B cell (primary cell): ENCODE data around the gene UBE2G2. TPM values are rescaled to one million over a fixed set of nuclear protein-coding genes. Genes with fewer than 3 reads are reported as not detected.

Experiments used
- ATAC-seq: fragments of 200-7000 bp; cut with Tn5 transposase; one replicate; pipeline ENCODE4 v1.10.0; 2021; ENCODE audit warnings: low read depth, mild to moderate bottlenecking, moderate number of reproducible peaks, moderate library complexity
- CTCF ChIA-PET: fragments of 350-600 bp; sonication (Branson Sonifier 250); formaldehyde crosslinking; loops from one replicate; lab custom pipeline; 2021; ENCODE audit warnings: antibody characterized with exemption, inconsistent platforms; lab: Charles Lee
- POLR2A ChIA-PET: fragments of 350-600 bp; sonication (Branson Sonifier 250); formaldehyde crosslinking; loops from one replicate; lab custom pipeline; 2021; ENCODE audit warnings: antibody characterized with exemption; lab: Charles Lee
- DNase-seq: peaks from one replicate; pipeline ENCODE4 v3.0.0; 2013
- H2AFZ ChIP-seq: 2 replicates; pipeline ENCODE4 v1.6.1; 2012; ENCODE audit warnings: mild to moderate bottlenecking, low read depth, low read length; ENCODE audit not compliant: insufficient read depth, poor library complexity, severe bottlenecking
- H3K27ac ChIP-seq, 2 donors: 1 replicate in 1 of 2; 2 replicates in 1 of 2; pipeline ENCODE4 v1.5.1; 2012 to 2013; ENCODE audit warnings: low read length in 2 of 2, mild to moderate bottlenecking in 2 of 2, moderate library complexity in 1 of 2
- H3K27me3 ChIP-seq, 4 experiments: fragments of 200-600 bp in 1 of 4; sonication (generic) in 1 of 4; replicated peaks in 1 of 4; 1 replicate in 2 of 4; 2 replicates in 2 of 4; pipeline versions ENCODE4 v1.6.1 to v1.7.0; 2013 to 2016; ENCODE audit warnings: low read length in 3 of 4, mild to moderate bottlenecking in 2 of 4, mixed read lengths in 1 of 4, moderate library complexity in 1 of 4; ENCODE audit not compliant: insufficient read depth in 4 of 4, control insufficient read depth in 3 of 4; ENCODE audit errors: control extremely low read depth in 1 of 4
- H3K36me3 ChIP-seq, 2 experiments: replicated peaks in 1 of 2; 1 replicate in 1 of 2; 2 replicates in 1 of 2; pipeline versions ENCODE4 v1.6.1 to v1.7.1; 2013; ENCODE audit warnings: low read length in 1 of 2; ENCODE audit not compliant: insufficient read depth in 2 of 2, control insufficient read depth in 1 of 2; ENCODE audit errors: control extremely low read depth in 1 of 2, extremely low read depth in 1 of 2
- H3K4me1 ChIP-seq, 2 donors: fragments of 200-600 bp in 1 of 2; sonication (generic) in 1 of 2; 1 replicate in 1 of 2; 2 replicates in 1 of 2; pipeline versions ENCODE4 v1.5.1 to v1.6.1; 2013 to 2017; ENCODE audit warnings: low read length in 2 of 2; ENCODE audit not compliant: control insufficient read depth in 2 of 2, insufficient read depth in 2 of 2
- H3K4me2 ChIP-seq: replicated peaks from 2 replicates; pipeline ENCODE3; 2012; ENCODE audit warnings: mild to moderate bottlenecking, low read depth, low read length; ENCODE audit not compliant: poor library complexity, severe bottlenecking
- H3K4me3 ChIP-seq, 5 experiments: fragments of 200-600 bp in 1 of 5; sonication (generic) in 1 of 5; 1 replicate in 3 of 5; 2 replicates in 2 of 5; pipeline versions ENCODE4 v1.5.1 to v1.7.0; 2011 to 2016; ENCODE audit warnings: low read length in 4 of 5, mild to moderate bottlenecking in 4 of 5, low read depth in 2 of 5, control low read depth in 1 of 5, moderate library complexity in 1 of 5; ENCODE audit not compliant: insufficient read depth in 1 of 5; ENCODE audit errors: control extremely low read depth in 1 of 5, extremely low read depth in 1 of 5
- H3K79me2 ChIP-seq: fragments of 200-600 bp; sonication (generic); one replicate; pipeline ENCODE4 v1.6.0; 2016; ENCODE audit warnings: low read length; ENCODE audit not compliant: control insufficient read depth, insufficient read depth
- H3K9ac ChIP-seq: fragments of 200-600 bp; sonication (generic); 2 replicates; pipeline ENCODE4 v1.6.1; 2017; ENCODE audit warnings: mild to moderate bottlenecking, low read length, moderate library complexity
- H3K9me3 ChIP-seq, 3 donors: one replicate each; pipeline versions ENCODE4 v1.6.1 to v1.7.1; 2013; ENCODE audit warnings: low read length in 2 of 3; ENCODE audit not compliant: control insufficient read depth in 2 of 3, insufficient read depth in 1 of 3; ENCODE audit errors: control extremely low read depth in 1 of 3
- H4K20me1 ChIP-seq: 2 replicates; pipeline ENCODE4 v1.6.0; 2012; ENCODE audit warnings: mild to moderate bottlenecking, low read length; ENCODE audit not compliant: insufficient read depth, control insufficient read depth, poor library complexity, severe bottlenecking
- H3K27ac Mint-ChIP-seq: one replicate; pipeline ENCODE4 v1.8.0; 2021; ENCODE audit warnings: mixed read lengths
- H3K27me3 Mint-ChIP-seq: one replicate; pipeline ENCODE4 v1.8.0; 2021; ENCODE audit warnings: mixed read lengths
- H3K4me1 Mint-ChIP-seq: one replicate; pipeline ENCODE4 v1.8.0; 2021; ENCODE audit warnings: mixed read lengths
- H3K4me3 Mint-ChIP-seq: one replicate; pipeline ENCODE4 v1.8.0; 2021; ENCODE audit warnings: mixed read lengths
- H3K9me3 Mint-ChIP-seq: one replicate; pipeline ENCODE4 v1.8.0; 2022; ENCODE audit warnings: mixed read lengths; ENCODE audit not compliant: insufficient read depth
- CTCF ChIP-seq: fragments of 200-600 bp; IDR thresholded peaks from one replicate; pipeline ENCODE4 v1.8.0; 2022; ENCODE audit warnings: antibody characterized with exemption, mild to moderate bottlenecking
- EZH2 ChIP-seq: IDR thresholded peaks from 2 replicates; pipeline ENCODE4 v1.6.1; 2012; ENCODE audit warnings: borderline replicate concordance, low read depth, mild to moderate bottlenecking, moderate library complexity, low read length; ENCODE audit not compliant: insufficient read depth, poor library complexity, severe bottlenecking
- WGBS: methylation state at CpG from one replicate; pipeline ENCODE4 v1.1.5; 2013; ENCODE audit warnings: missing lambda C conversion rate; ENCODE audit not compliant: insufficient coverage; 5-methylcytosine and 5-hydroxymethylcytosine counted together
- intact Hi-C: fragments of 100-400 bp; cut with micrococcal nuclease; formaldehyde crosslinking; loops from one replicate; pipeline ENCODE4 v1.10.0; 2022
- polyA plus RNA-seq: library from polyadenylated mRNA; depleted of rRNA; stranded (reverse); fragments of >200 nt; gene quantifications from 2 replicates; pipeline ENCODE4 v1.2.3, GENCODE V29; 2012
- total RNA-seq, 2 donors: library from RNA; stranded (reverse); fragments of 120-200 nt in 1 of 2; gene quantifications; 1 replicate in 1 of 2; 2 replicates in 1 of 2; pipeline versions ENCODE4 v1.2.3 to v1.2.4, GENCODE V29; 2013 to 2022

UBE2G2 gene
- total and polyA plus RNA-seq, 2 donors (not counting 1 experiment from before 2014, with no cell fraction given), result 96.4 to 109 TPM

DNA sequence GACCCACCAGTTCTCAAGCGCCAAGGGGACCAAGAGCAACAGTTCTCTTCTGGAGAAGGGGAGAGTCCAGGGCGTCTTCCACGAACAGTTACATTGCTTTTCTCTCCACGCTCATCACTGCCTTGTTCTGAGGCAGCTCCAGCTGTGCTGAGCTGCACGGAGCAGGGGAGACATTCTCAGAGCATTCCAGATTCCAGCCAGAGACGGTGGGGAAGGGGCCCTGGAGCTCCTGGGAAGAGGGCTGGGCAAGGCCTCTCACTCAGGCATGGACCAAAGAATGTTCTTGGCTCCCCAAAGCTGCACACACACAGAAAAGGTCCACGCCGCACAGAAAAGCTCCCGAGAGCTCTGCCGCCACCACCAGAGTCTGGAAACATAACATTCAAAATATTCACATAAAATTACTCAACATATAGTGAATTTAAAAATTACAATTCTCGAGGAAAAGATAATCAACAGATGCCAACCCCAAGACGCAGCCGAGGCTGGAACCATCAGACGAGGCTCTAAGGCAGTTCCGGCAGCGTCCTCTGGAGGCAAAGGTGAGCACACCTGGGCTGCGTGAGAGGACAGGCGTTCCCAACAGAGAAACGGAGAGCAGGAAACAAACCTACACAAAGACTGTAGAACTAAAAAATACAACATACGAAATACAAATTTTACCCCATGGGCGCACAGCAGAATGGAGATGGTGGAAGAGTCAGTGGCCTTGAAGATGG, 40.5 kb downstream of the UBE2G2 start:
- POLR2A ChIA-PET, result no interaction called here

More for the DNA sequence above, 40.5 kb downstream of the UBE2G2 start:
- Histone ChIP-seq H3K4me3 (no peak overlapping the region), H4K20me1 (no peaks in the 10 kb centered on the region), H3K4me2 (no peak overlapping the region), H2AFZ (no peak overlapping the region), H3K27ac (no peak overlapping the region), H3K36me3 (no peaks in the 10 kb centered on the region), H3K79me2 (no peaks in the 10 kb centered on the region), H3K9me3 (peaks cover 0 to 9% (median 0%) of the 10 kb centered on the region in 3 donors), H3K4me1 (peaks cover 0 to 5% of the 10 kb centered on the region in 2 donors), H3K9ac (no peak overlapping the region), H3K27me3 (no peaks in the 10 kb centered on the region)
- DNase-seq (no peak), ATAC-seq (no peak)
- CTCF ChIA-PET, result no interaction called here
- TF ChIP-seq CTCF, result no peak
- TF ChIP-seq EZH2, result no peak
- intact Hi-C loops, result no loop called here
- Mint-ChIP-seq H3K9me3 (no peaks in the 10 kb centered on the region), H3K4me1 (peaks cover 5% of the 10 kb centered on the region), H3K27me3 (no peaks in the 10 kb centered on the region), H3K27ac (no peak overlapping the region), H3K4me3 (no peak overlapping the region)
- 76% methylated on average over 15 of the region's 21 CpGs for WGBS
